Retina (tissue), 1 donor: Measurements from ENCODE around the gene ACTR3.

Experiments used
- DNase-seq: peaks from one replicate; pipeline ENCODE4 v3.0.0-alpha.2; 2016

The ACTR3 gene

DNA sequence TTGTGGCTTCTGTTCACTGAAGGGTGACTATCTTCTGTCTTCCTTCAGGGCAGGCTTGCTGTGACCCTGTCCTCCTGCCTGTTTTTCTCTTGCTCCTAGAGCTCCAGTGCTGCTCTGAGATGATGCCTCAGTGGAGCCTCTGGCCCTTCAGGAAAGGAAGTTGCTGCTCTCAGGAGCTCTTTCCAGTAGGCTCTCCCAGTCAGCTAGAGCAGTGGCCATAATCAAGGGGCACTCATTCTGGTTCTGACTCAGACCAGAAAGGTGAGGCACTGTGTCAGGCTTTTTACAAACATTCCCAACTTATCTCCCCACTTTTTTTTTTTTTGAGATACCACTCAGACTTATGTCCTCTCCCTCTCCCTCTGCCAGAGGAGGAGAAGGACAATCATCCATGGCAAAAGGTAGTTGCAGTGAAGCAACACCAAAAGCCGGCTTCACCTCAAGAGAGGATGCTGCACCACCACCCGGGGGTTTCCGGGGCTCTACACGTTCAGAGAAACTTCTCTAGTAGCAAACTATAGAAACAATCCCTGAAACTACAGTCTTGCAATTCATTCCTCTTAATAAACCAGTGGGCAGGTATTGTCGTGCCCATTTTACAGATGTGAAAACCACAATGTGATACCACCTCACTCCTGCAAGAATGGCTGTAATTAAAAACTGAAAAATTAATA is 115.4 kb downstream of the ACTR3 start:
- DNase-seq, result no peak

DNA sequence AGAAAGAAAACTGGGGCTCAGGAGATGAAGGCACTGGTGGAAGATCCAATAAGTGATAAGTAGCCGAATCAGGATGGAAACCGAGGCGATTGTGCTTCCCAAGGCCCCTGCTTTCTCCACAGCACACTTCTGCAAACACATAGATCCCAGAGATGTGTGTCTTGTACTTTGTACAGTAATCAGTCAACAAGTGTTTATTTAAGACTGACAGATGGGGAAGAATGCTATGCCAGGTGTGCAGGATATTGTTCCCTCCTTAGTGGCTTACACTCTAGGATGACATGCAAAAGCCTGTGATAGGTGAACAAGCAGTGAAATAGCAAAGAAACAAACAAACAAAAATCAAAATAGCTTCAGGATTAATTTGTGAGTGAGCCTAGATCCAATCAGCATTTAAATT is 116.6 kb downstream of the ACTR3 start:
- DNase-seq, result no peak

DNA sequence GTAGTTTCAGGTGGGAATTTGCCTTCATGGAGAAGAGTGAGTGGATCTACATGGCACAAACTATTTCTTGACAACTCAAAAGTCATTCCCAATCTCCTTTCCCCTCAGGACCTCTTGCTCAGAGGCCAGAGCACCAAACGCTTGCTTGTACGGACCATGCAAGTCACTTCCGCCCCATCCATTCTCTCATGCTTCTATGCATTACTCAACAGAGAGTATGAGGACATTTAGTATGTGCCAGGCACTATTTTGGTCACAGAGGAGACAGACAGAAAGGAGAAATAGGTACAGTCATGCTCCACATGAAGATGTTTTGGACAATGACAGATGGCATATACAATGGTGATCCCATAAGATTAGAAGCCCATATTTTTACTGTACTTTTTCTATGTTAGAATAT is 117.5 kb downstream of the ACTR3 start:
- no peak for DNase-seq

DNA sequence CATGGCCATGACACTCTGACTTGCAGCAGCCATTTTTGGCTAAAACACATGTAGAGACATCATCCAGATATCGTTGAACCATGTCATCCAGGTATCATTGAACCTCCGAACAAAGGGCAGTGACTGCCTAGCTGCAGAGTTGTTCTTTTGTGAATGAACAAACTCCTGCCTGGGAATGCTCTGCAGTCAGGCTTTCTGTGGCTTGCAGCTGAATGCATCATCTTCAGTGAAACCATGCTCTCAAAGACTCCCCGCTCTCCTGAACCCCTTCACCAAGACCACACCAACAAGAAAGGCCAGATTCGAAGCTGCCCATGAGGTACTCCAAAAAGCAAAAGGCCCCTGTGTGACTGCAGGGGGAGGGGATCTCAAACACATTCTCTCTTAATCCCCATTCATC is 118.8 kb downstream of the ACTR3 start:
- DNase-seq, result no peak

DNA sequence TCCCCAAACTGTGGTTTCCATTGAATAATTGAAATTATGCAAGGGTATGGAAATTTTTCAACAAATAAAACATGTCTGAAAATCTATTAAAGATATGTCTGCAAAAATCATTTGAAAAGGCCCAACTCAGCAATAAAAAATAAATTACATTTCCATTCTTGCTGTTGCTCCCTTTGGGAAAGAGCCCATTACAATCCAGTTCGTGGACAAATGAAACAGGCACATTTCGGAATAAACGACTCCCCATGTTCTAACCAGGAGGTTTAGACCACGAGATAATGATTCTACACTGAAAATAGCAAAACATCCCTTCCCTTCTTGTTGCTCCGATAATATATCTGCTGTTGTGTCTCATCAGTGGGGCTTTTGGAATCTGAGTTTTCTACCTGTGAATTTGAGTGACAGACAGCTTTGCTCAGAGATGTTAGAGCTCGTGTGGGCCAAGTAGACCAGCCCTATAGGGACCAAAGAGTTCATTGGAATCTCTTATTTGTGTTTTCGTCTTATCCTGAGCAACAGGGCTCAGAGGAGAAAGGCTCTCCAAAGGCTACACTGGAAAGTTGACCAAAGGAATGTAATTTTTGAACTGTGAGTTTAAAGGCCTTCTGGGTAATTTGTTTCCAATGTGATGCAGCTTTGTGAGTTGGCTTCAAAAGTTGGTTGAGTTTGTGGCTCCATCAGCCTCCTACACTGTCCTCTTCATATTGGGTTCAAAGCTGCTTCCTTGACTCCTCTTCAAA is 119.5 kb downstream of the ACTR3 start:
- DNase-seq, result no peak

DNA sequence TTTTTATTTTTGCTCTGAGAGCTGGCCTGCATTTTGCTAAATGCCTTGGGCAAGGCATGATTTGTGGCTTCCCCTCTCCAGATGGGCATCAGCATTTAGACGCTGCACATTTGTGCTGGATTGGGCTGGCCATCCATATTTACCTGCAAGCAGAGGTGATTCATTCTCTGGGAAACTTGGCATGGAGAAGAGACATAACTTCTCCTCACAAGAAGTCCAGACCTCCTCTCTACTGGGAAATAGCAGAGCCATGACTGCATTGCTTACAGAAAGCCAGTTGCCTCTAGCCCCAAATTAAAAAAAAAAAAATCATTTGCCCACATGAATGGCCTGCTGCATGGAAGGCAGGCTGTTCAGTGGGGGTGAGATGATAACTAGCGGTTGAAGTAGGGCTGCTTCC is 120.1 kb downstream of the ACTR3 start:
- no peak for DNase-seq

DNA sequence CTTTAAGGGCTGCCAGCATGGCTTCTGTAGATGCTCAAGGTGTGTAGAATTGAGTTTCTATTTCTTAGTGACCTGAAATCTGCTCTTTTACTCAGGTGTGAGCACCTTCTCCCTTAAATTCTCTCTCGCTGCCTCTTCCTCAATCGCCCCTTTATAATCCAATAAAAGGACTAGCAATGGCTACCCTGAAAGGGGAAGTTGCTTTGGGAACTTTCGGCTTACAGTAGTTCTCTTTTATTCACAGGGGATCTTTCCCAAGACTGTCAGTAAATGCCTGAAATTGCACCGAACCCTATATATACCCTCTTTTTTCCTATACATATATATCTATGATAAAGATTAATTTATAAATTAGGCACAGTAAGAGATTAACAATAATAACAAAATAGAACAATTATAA is 121.8 kb downstream of the ACTR3 start:
- no peak for DNase-seq
